Fibroblast of skin of abdomen (primary cell): Measurements from ENCODE around the gene CHAF1A.

Experiments
- DNase-seq: peaks from one replicate; pipeline ENCODE4 v3.0.0-alpha.2; 2013

CHAF1A gene

GRCh38 chr19:4456843-4457653 is 54.6 kb downstream of the CHAF1A start:
- peak; percentile 74 for DNase-seq

DNA sequence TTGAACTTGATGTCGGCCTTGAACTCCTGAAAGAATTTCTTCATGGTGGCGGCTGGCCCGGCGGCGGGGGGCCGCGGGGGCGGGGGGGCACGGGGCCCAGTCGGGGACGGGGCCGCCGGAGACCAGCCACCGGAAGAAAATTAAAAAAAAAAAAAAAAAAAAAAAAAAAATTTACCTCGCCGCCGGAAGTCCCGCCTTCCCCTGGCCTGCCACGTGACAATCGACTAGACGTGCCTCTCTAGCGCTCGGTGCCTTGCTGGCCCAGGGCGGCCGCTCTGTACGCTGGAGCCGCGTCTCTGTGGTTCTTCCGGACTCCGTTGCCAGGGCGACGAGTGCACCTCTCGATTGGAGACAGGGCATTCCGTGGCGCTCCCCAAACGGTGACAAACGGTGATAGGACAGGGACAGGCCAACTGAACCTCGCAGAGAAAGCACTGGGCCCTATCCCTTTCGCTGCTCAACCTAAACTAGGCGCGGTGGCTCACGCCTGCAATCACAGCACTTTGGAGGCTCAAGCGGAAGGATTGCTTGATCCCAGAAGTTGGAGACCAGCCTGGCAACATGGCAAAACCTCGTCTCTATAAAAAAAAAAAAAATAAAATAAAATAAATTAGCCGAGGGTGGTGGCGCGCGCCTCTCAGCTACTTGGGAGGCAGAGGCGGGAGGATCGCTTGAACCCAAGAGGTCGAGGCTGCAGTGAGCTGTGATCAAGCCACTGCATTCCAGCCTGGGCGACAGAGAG is 55.4 kb downstream of the CHAF1A start, which contains the start of gene UBXN6:
TSS of gene UBXN6 (minus strand) at position 141 of the 742 bp plus-strand sequence. CDS start at position 44, 97 bp downstream.
- DNase-seq, result peak; percentile 99

- no peak for DNase-seq
These were observed 62.6 kb downstream of the CHAF1A start for GRCh38 chr19:4464815-4465581.

DNA sequence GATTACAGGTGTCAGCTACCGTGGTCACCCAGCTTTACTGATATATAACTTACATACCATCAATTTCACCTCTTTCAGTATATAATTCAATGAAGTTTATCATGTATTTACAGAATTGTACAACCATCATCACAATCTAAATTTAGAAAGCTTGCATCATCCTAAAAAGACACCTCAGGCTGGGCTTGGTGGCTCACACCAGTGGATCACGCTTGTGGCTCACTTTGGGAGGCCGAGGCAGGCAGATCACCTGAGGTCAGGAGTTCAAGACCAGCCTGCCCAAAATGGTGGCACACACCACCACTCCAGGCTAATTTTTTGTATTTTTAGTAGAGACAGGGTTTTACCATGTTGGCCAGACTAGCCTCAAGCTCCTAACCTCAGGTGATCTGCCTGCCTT is 65.4 kb downstream of the CHAF1A start:
- DNase-seq, result no peak

GRCh38 chr19:4471403-4472173 is 69.1 kb downstream of the CHAF1A start:
- peak; percentile 100 for DNase-seq

GRCh38 chr19:4472174-4472974 is 69.9 kb downstream of the CHAF1A start, which contains the start of gene HDGFL2:
Gene HDGFL2, plus strand, starts transcription at chr19:4472297. Its CDS starts 54 bp downstream, at chr19:4472351.
- DNase-seq, result no peak

- no peak for DNase-seq
These were observed 70.7 kb downstream of the CHAF1A start for GRCh38 chr19:4473011-4473762.

- DNase-seq, result no peak
These were observed 71.5 kb downstream of the CHAF1A start for GRCh38 chr19:4473763-4474513.

GRCh38 chr19:4474514-4475022 is 72.1 kb downstream of the CHAF1A start:
- peak; percentile 77 for DNase-seq

- no peak for DNase-seq
These were observed 74.8 kb downstream of the CHAF1A start for GRCh38 chr19:4477034-4477801.

DNA sequence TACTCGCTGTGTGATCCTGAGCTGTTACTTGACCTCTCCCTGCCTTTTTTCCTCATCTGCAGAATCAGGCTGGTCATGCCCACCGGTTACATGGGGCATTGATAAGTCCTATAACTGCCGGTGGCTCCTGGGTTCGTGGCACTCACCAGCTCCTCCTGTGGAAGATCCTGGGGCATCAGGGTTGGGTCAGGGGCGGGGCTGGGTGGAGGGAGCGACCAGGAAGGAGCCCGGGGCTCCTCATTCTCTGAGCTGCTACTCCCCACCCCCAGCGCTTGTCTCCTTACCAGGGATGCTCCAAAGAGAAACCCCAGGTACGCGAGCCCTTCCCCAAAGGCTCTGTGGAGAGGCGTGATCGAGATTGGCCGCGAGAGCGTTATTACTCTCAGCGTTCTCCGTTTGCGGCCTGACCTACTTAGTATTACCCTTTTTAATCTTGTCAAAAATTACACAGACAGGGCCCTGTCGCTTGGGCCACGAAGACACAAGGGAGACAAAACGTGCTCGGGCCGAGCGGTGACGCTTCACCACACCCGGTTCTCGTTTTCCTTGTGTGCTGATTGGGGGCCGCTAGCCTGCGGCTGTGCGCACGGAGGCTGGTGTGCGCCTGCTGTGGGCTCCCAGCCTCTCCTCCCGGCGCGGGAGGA is 80.4 kb downstream of the CHAF1A start:
- DNase-seq, result no peak

GRCh38 chr19:4483385-4483784 is 80.9 kb downstream of the CHAF1A start:
- DNase-seq, result no peak

DNA sequence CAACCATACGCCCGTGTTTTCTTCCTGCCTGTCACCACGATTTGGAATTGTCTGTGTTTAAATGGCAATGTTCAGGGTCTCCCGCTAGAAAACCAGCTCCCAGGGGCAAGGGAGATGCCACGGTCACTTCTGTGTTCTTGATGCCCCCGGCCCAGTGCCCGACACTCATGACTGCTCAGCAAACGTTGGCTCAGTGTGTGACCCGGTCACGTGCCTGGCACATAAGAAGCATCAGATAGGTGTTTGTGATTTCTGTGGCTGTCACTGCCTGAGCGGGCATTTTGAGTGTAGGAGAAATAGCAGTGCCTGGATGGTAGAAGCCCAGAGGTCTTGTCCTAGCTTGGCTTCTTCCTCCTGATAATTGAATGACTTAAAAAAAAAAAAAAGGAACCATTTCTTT is 85.1 kb downstream of the CHAF1A start:
- DNase-seq, result no peak

DNA sequence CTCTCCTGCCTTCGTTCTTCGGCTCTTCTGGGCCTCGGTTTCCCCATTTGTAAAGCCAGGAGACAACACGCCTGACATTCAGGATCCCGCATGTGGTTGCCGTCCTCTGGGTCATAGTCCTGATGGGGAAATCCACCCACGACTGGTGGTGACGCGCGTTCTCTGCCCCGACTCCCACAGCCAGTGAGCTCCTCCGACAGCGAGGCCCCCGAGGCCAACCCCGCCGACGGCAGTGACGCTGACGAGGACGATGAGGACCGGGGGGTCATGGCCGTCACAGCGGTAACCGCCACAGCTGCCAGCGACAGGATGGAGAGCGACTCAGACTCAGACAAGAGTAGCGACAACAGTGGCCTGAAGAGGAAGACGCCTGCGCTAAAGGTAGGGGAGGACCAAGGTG is 86.1 kb downstream of the CHAF1A start:
- DNase-seq, result no peak

DNA sequence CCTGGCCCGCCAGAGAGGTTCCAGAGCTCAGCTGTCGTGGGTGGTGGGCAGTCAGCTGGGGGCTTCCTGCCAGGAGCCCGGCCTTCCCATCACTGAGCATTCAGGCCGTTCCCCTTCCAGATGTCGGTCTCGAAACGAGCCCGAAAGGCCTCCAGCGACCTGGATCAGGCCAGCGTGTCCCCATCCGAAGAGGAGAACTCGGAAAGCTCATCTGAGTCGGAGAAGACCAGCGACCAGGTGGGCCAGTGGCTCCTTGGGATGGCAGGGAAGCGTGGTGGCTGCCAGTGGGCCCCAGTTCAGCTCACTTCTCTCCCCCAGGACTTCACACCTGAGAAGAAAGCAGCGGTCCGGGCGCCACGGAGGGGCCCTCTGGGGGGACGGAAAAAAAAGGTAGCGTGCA is 89.0 kb downstream of the CHAF1A start:
- no peak for DNase-seq

DNA sequence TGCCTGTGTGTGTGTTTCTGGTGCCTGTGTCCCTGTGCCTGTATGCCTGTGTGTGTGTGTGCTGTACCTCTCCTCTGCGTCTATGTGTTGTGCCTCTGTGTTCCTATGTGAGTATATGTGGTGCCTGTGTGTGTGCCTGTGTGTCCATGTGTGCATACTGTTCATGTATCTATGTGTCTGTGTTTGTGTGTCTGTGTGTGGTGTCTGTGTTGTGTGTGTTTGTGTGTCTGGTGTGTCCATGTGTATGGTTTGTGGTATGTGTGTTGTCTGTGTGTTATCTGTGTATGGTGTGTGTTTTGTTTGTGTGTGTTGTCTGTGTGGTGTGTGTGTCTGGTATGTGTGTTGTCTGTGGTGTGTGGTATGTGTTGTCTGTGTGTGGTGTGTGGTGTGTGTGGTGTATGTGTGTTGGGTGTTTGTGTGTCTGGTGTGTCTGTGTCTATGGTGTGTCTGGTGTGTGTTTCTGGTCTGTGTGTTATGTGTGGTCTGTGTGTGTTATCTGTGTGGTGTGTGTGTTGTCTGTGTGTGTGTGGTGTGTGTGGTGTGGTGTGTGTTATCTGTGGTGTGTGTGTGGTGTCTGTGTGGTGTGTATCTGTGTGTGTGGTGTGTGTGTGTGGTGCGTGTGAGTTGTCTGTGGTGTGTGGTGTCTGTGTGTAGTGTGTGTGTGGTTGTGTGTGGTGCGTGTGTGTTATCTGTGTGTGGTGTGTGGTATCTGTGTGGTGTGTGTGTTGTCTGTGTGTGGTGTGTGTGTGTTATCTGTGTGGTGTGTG is 90.1 kb downstream of the CHAF1A start:
- no peak for DNase-seq
